PC-3 (cell line): ENCODE results near the gene ZNF497. TPM values are rescaled to one million over a fixed set of nuclear protein-coding genes. Genes with fewer than 3 reads are reported as not detected.

Source experiments
- ATAC-seq: fragments of 200-7000 bp; cut with Tn5 transposase; 2 replicates; pipeline ENCODE4 v1.9.1; 2020; ENCODE audit warnings: mild to moderate bottlenecking, moderate library complexity
- Bru-seq: library from RNA; stranded (reverse); fragments of 400-500 nt; gene quantifications from one replicate; lab custom pipeline; 2021; lab: Mats Ljungman, UMichigan
- BruChase-seq, 2 experiments: library from RNA; stranded (reverse); fragments of 400-500 nt; gene quantifications; one replicate each; lab custom pipeline; 2021; lab: Mats Ljungman, UMichigan
- BruUV-seq: library from RNA; stranded (reverse); fragments of 400-500 nt; replicated peaks from 2 replicates; lab custom pipeline; 2021; lab: Mats Ljungman, UMichigan
- CTCF ChIA-PET: fragments of 300-600 bp; sonication (Branson Sonifier 250); formaldehyde crosslinking; loops from one replicate; lab custom pipeline; 2022; ENCODE audit warnings: antibody characterized with exemption; lab: Charles Lee
- POLR2A ChIA-PET: fragments of 300-600 bp; sonication (Branson Sonifier 250); formaldehyde crosslinking; loops from one replicate; lab custom pipeline; 2022; ENCODE audit warnings: antibody characterized with exemption; ENCODE audit not compliant: unreplicated experiment; lab: Charles Lee
- DNase-seq: peaks from one replicate; pipeline ENCODE4 v3.0.0-alpha.2; 2015
- H2AFZ ChIP-seq: fragments of 300-600 bp; sonication (generic); 2 replicates; pipeline ENCODE4 v1.6.0; 2016; ENCODE audit warnings: antibody characterized with exemption, low read length
- H3F3A ChIP-seq: fragments of 300-600 bp; sonication (generic); one replicate; pipeline ENCODE4 v1.6.0; 2017; ENCODE audit warnings: antibody characterized with exemption, low read length, control low read depth, mild to moderate bottlenecking; ENCODE audit not compliant: unreplicated experiment
- H3K27ac ChIP-seq: fragments of 300-600 bp; sonication (generic); 2 replicates; pipeline ENCODE4 v1.5.1; 2016; ENCODE audit warnings: mild to moderate bottlenecking, low read length
- H3K27me3 ChIP-seq: fragments of 300-600 bp; sonication (generic); 2 replicates; pipeline ENCODE4 v1.6.1; 2016; ENCODE audit warnings: low read length, mixed read lengths
- H3K36me3 ChIP-seq: fragments of 300-600 bp; sonication (generic); 2 replicates; pipeline ENCODE4 v1.6.1; 2016; ENCODE audit warnings: low read depth, mixed run types, low read length, mixed read lengths
- H3K4me1 ChIP-seq: fragments of 300-600 bp; sonication (generic); 2 replicates; pipeline ENCODE4 v1.5.1; 2016; ENCODE audit warnings: low read length; ENCODE audit not compliant: insufficient read depth
- H3K4me2 ChIP-seq: fragments of 300-600 bp; sonication (generic); 2 replicates; pipeline ENCODE4 v1.6.0; 2016; ENCODE audit warnings: low read length
- H3K4me3 ChIP-seq: fragments of 300-600 bp; sonication (generic); 2 replicates; pipeline ENCODE4 v1.5.1; 2016; ENCODE audit warnings: mild to moderate bottlenecking, low read length, mixed read lengths
- H3K79me2 ChIP-seq: fragments of 300-600 bp; sonication (generic); 2 replicates; pipeline ENCODE4 v1.6.1; 2017; ENCODE audit warnings: low read length, mixed read lengths
- H3K9ac ChIP-seq: fragments of 300-600 bp; sonication (generic); 2 replicates; pipeline ENCODE4 v1.6.0; 2016; ENCODE audit warnings: mild to moderate bottlenecking, low read length
- H3K9me2 ChIP-seq: fragments of 300-600 bp; sonication (generic); replicated peaks from 2 replicates; pipeline ENCODE4 v1.6.1; 2016; ENCODE audit warnings: mixed run types, low read length, mixed read lengths
- H3K9me3 ChIP-seq: fragments of 300-600 bp; sonication (generic); 2 replicates; pipeline ENCODE4 v1.6.1; 2016; ENCODE audit warnings: low read length, mixed read lengths
- H4K20me1 ChIP-seq: fragments of 300-600 bp; sonication (generic); 2 replicates; pipeline ENCODE4 v1.6.1; 2016; ENCODE audit warnings: low read length, mixed read lengths
- CTCF ChIP-seq: fragments of 300-600 bp; sonication (generic); conservative IDR thresholded peaks from 2 replicates; pipeline ENCODE4 v1.5.1; 2017; ENCODE audit warnings: antibody characterized with exemption, low read depth, mild to moderate bottlenecking, low read length
- EZH2 ChIP-seq: fragments of 300-600 bp; sonication (generic); IDR thresholded peaks from one replicate; pipeline ENCODE4 v1.6.1; 2017; ENCODE audit warnings: antibody characterized with exemption, mild to moderate bottlenecking, low read length; ENCODE audit not compliant: unreplicated experiment
- EZH2phosphoT487 ChIP-seq: fragments of 300-600 bp; sonication (generic); IDR thresholded peaks from 2 replicates; pipeline ENCODE4 v1.6.1; 2018; ENCODE audit warnings: mild to moderate bottlenecking, antibody characterized with exemption, low read length, borderline replicate concordance
- intact Hi-C: fragments of 100-400 bp; cut with micrococcal nuclease; formaldehyde crosslinking; loops from 2 replicates; pipeline ENCODE4 v1.9.0; 2023
- long read RNA-seq: library from polyadenylated mRNA; unstranded; transcript quantifications from one replicate; pipeline ENCODE4 v2.0.0, GENCODE V29; 2021; ENCODE audit not compliant: unreplicated experiment
- total RNA-seq: library from RNA; depleted of rRNA; stranded (reverse); fragments of >200 nt; gene quantifications from 2 replicates; pipeline ENCODE4 v1.2.3, GENCODE V29; 2014; rRNA removed

Gene ZNF497
- 2.2 and 4.0 TPM in 2 replicates for total RNA-seq
- Bru-seq, nascent RNA: percentile 50 among the genes with signal in this experiment
- percentile 56 among the genes with signal in this experiment for BruChase-seq, experiment 1, labeled RNA remaining after a 6-hour chase
- BruChase-seq, experiment 2, labeled RNA remaining after a 2-hour chase: percentile 59 among the genes with signal in this experiment
- long read RNA-seq, partial matches to known transcripts: 0 of 12 reads
- long read RNA-seq, other reads (novel, unspliced or antisense): 6 of 12 reads

GRCh38 chr19:58362272-58362994 lies at the start of gene ZNF497:
Gene ZNF497, minus strand, starts transcription at chr19:58362751. Its CDS starts 5,116 bp downstream, at chr19:58357635.
- no peaks in the 10 kb centered on the region for H4K20me1 ChIP-seq
- no peaks in the 10 kb centered on the region for H3K9me2 ChIP-seq
- POLR2A ChIA-PET: interaction anchor here (0.6 to 1.8 kb wide), 5 partner anchors 16 to 181 kb away, joined by 3 to 7 read pairs (median 4); partner anchors contain the start of genes TRIM28 and ZNF544
- peak within 1 kb of the TSS; percentile 91 for H3K4me2 ChIP-seq
- H3K9ac ChIP-seq: peak within 1 kb of the TSS; percentile 90
- H3K79me2 ChIP-seq: 0 out of 2 replicates have a peak, but pooled peaks cover 8% of the 10 kb centered on the region
- TF ChIP-seq CTCF (no peak), EZH2 (no peak)
- intact Hi-C loops: loop anchor here (1.0 kb wide), 1 partner anchor 19 kb away; the partner anchor contains the start of gene ZNF837
- peak within 1 kb of the TSS; percentile 83 for H2AFZ ChIP-seq
- DNase-seq (peak; percentile 99), ATAC-seq (peak; percentile 94)
- H3K27me3 ChIP-seq: no peaks in the 10 kb centered on the region
- H3K27ac ChIP-seq: peak within 1 kb of the TSS; percentile 78
- peaks cover 9% of the 10 kb centered on the region for H3K4me1 ChIP-seq
- H3F3A ChIP-seq: no peaks in the 10 kb centered on the region
- BruUV-seq: TSS peak; percentile 81
- peak within 1 kb of the TSS; percentile 79 for H3K4me3 ChIP-seq
- no peaks in the 10 kb centered on the region for H3K9me3 ChIP-seq
- no peaks in the 10 kb centered on the region for H3K36me3 ChIP-seq
- CTCF ChIA-PET: interaction anchor here (0.6 to 1.3 kb wide), 3 partner anchors 40 to 157 kb away, joined by 3 to 5 read pairs (median 4); partner anchors contain the start of genes ZBTB45 and ZNF8

DNA sequence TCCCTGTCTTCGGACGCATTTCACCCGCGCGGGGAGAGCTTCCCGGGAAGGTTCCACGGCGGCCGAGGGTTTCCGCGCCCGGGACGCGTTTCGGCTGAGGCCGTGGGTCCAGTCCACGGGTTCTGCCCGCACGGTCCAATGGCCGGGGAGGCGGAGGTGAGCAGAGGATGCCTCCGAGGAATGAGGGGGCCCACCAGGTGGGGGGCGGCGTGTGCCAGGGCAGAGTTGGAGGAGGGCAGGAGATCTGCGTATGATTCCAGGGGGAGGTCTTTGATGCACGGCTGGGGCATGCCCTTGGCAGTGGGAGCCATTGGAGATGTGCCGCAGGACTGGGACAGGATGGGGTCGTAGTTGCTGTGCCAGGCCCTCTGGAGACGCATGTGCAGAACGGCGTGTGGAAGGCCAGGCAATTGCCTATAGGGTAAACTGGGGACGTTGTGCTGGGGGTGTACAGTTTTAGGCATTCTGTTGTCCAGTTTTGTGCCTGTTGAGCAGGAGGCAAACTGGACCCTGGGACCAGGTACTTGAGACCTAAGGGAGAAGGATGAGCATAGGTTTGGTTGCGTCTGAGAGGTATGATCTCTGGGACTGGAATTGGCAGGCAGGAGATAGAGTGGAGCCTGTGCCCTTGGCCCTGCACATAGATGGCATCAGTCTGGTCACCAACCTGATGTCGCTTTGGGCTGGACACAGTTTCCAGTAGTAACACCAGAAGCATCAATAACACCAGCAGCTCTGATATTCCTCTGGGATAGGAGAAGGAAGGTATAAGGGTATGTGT lies 46.6 kb upstream of the ZNF497 start:
- H3K79me2 ChIP-seq: peaks cover 36% of the 10 kb centered on the region
- H3K36me3 ChIP-seq: no peaks in the 10 kb centered on the region
- no peak overlapping the region for H3K27ac ChIP-seq
- peaks cover 17% of the 10 kb centered on the region for H3K4me1 ChIP-seq
- ChIA-PET POLR2A (interaction anchor here (0.6 kb wide), 1 partner anchor 131 kb away, joined by 3 read pairs; no protein-coding TSS in a partner anchor), CTCF (no interaction called here)
- H3K9me2 ChIP-seq: no peaks in the 10 kb centered on the region
- DNase-seq: peak; percentile 56
- H3K4me3 ChIP-seq: peak overlapping the region; percentile 78
- peak; percentile 55 for ATAC-seq
- H3K9ac ChIP-seq: peak overlapping the region; percentile 82
- intact Hi-C loops: loop anchor here (1.0 kb wide), 1 partner anchor 42 kb away; the partner anchor contains the start of gene ZNF324B
- no peak for TF ChIP-seq EZH2
- TF ChIP-seq CTCF: 0 out of 2 replicates have a peak, but pooled peaks have one; percentile 18
- no peak for TF ChIP-seq EZH2phosphoT487
- H2AFZ ChIP-seq: peak overlapping the region; percentile 96
- H3K4me2 ChIP-seq: peak overlapping the region; percentile 97
- no peaks in the 10 kb centered on the region for H3K9me3 ChIP-seq
- no peaks in the 10 kb centered on the region for H3F3A ChIP-seq
- TSS peak; percentile 43 for BruUV-seq
- H4K20me1 ChIP-seq: no peaks in the 10 kb centered on the region
- no peaks in the 10 kb centered on the region for H3K27me3 ChIP-seq
